HepG2 (cell line): ENCODE results near the gene PRKACB. TPM values are rescaled to one million over a fixed set of nuclear protein-coding genes. Genes with fewer than 3 reads are reported as not detected.

ENCODE experiments used
- HNRNPK ChIP-seq: fragments of 200-400 bp; formaldehyde crosslinking; IDR thresholded peaks from 2 replicates; pipeline ENCODE4 v1.6.1; 2018; ENCODE audit warnings: low read length, low read depth, moderate library complexity, mild to moderate bottlenecking; ENCODE audit not compliant: poor library complexity, severe bottlenecking
- JDP2 ChIP-seq: sonication (generic); formaldehyde crosslinking; IDR thresholded peaks from 2 replicates; pipeline ENCODE4 v1.8.1; 2022; ENCODE audit warnings: missing genetic modification reagents, borderline replicate concordance
- LCORL ChIP-seq, 2 experiments: fragments of 450-650 bp in 1 of 2; sonication (generic) in 1 of 2; formaldehyde crosslinking in 1 of 2; IDR thresholded peaks; 2 replicates each; pipeline versions ENCODE4 v1.5.0 to v1.6.1; 2017 to 2020; ENCODE audit warnings: antibody characterized with exemption in 1 of 2, missing genetic modification reagents in 1 of 2
- MAFG ChIP-seq: sonication (generic); formaldehyde crosslinking; IDR thresholded peaks from 2 replicates; pipeline ENCODE4 v1.5.1; 2020; ENCODE audit warnings: mild to moderate bottlenecking, missing genetic modification reagents
- MXD4 ChIP-seq: IDR thresholded peaks from 2 replicates; pipeline ENCODE4 v1.6.1; 2016; ENCODE audit warnings: mild to moderate bottlenecking, missing biosample characterization, missing genetic modification reagents
- PCBP2 ChIP-seq: fragments of 200-400 bp; formaldehyde crosslinking; optimal IDR thresholded peaks from 2 replicates; pipeline ENCODE3; 2018; ENCODE audit warnings: low read length, low read depth; ENCODE audit not compliant: poor library complexity, severe bottlenecking
- PPARG ChIP-seq: conservative IDR thresholded peaks from 2 replicates; pipeline ENCODE4 v1.6.1; 2016; ENCODE audit warnings: missing biosample characterization, missing genetic modification reagents
- RFX5 ChIP-seq: IDR thresholded peaks from 2 replicates; pipeline ENCODE4 v1.6.1; 2011; ENCODE audit warnings: low read depth, low read length, improper control_type of control experiment
- RXRB ChIP-seq: IDR thresholded peaks from 2 replicates; pipeline ENCODE4 v1.6.1; 2016; ENCODE audit warnings: borderline replicate concordance, missing genetic modification reagents, missing compliant biosample characterization
- SRY ChIP-seq: sonication (generic); formaldehyde crosslinking; IDR thresholded peaks from 2 replicates; pipeline ENCODE4 v1.8.0; 2022; ENCODE audit warnings: mild to moderate bottlenecking, missing genetic modification reagents
- TBX3 ChIP-seq: fragments of 450-650 bp; IDR thresholded peaks from 2 replicates; pipeline ENCODE4 v1.6.1; 2017; ENCODE audit warnings: antibody characterized with exemption, mild to moderate bottlenecking, inconsistent platforms, borderline replicate concordance
- U2AF2 ChIP-seq: fragments of 200-400 bp; formaldehyde crosslinking; IDR thresholded peaks from 2 replicates; pipeline ENCODE4 v1.6.1; 2017; ENCODE audit warnings: low read depth, mild to moderate bottlenecking, low read length
- ZBTB21 ChIP-seq: sonication (generic); formaldehyde crosslinking; IDR thresholded peaks from 2 replicates; pipeline ENCODE4 v1.4.0; 2020; ENCODE audit warnings: missing genetic modification reagents
- ZMYM4 ChIP-seq: sonication (generic); formaldehyde crosslinking; IDR thresholded peaks from 2 replicates; pipeline ENCODE4 v1.8.1; 2023; ENCODE audit warnings: mild to moderate bottlenecking, missing genetic modification reagents
- ZNF10 ChIP-seq: sonication (generic); formaldehyde crosslinking; IDR thresholded peaks from 2 replicates; pipeline ENCODE4 v1.4.0; 2020; ENCODE audit warnings: mild to moderate bottlenecking, low read depth, missing genetic modification reagents, borderline replicate concordance
- ZNF12 ChIP-seq: sonication (generic); formaldehyde crosslinking; IDR thresholded peaks from 2 replicates; pipeline ENCODE4 v1.5.0; 2020; ENCODE audit warnings: missing genetic modification reagents
- ZNF331 ChIP-seq: sonication (generic); formaldehyde crosslinking; IDR thresholded peaks from 2 replicates; pipeline ENCODE4 v1.4.0; 2020; ENCODE audit warnings: missing genetic modification reagents
- ZNF354B ChIP-seq: sonication (generic); formaldehyde crosslinking; IDR thresholded peaks from 2 replicates; pipeline ENCODE4 v1.8.0; 2022; ENCODE audit warnings: mild to moderate bottlenecking, missing genetic modification reagents
- ZNF441 ChIP-seq: sonication (generic); formaldehyde crosslinking; IDR thresholded peaks from 2 replicates; pipeline ENCODE4 v1.7.0; 2021; ENCODE audit warnings: missing genetic modification reagents, borderline replicate concordance
- ZNF614 ChIP-seq: IDR thresholded peaks from 2 replicates; pipeline ENCODE4 v1.6.1; 2018; ENCODE audit warnings: missing biosample characterization, missing genetic modification reagents, inconsistent platforms, borderline replicate concordance
- ZNF766 ChIP-seq: sonication (generic); formaldehyde crosslinking; IDR thresholded peaks from 2 replicates; pipeline ENCODE4 v1.5.0; 2020; ENCODE audit warnings: missing genetic modification reagents, borderline replicate concordance
- polyA plus RNA-seq, 8 experiments: library from polyadenylated mRNA; depleted of rRNA in 3 of 8; stranded (reverse) in 7 of 8; unstranded in 1 of 8; fragments of >200 nt; fragmentation: Illumina TruSeq in 4 of 8; extraction: Trizol in 4 of 8; gene quantifications; 2 replicates each; pipeline versions ENCODE4 v1.2.1 to v1.2.3, GENCODE V29; 2011 to 2016; ENCODE audit warnings: low read depth in 4 of 8, missing spikeins in 1 of 8, mixed read lengths in 1 of 8; ENCODE audit not compliant: insufficient read depth in 1 of 8
- total RNA-seq, 5 experiments: library from RNA; depleted of rRNA; stranded (reverse); fragments of >200 nt; fragmentation: Illumina TruSeq; extraction: Trizol; gene quantifications; 2 replicates each; pipeline ENCODE4 v1.2.3, GENCODE V29; 2016; ENCODE audit warnings: low read depth in 1 of 5
- TF ChIP-seq, protein P1 (sequence below): sonication (generic); formaldehyde crosslinking; IDR thresholded peaks from 2 replicates; pipeline ENCODE4 v1.4.0; 2020; ENCODE audit warnings: mild to moderate bottlenecking, missing genetic modification reagents
- TF ChIP-seq, protein P2 (sequence below): sonication (generic); formaldehyde crosslinking; conservative IDR thresholded peaks from 2 replicates; pipeline ENCODE4 v1.4.0; 2020; ENCODE audit warnings: missing genetic modification reagents

PRKACB gene
- total and polyA plus RNA-seq, 2 of the 13 experiments (the other 11 are each of a cell fraction or from before 2014, with no cell fraction given): 3.5 to 5.8 TPM

DNA sequence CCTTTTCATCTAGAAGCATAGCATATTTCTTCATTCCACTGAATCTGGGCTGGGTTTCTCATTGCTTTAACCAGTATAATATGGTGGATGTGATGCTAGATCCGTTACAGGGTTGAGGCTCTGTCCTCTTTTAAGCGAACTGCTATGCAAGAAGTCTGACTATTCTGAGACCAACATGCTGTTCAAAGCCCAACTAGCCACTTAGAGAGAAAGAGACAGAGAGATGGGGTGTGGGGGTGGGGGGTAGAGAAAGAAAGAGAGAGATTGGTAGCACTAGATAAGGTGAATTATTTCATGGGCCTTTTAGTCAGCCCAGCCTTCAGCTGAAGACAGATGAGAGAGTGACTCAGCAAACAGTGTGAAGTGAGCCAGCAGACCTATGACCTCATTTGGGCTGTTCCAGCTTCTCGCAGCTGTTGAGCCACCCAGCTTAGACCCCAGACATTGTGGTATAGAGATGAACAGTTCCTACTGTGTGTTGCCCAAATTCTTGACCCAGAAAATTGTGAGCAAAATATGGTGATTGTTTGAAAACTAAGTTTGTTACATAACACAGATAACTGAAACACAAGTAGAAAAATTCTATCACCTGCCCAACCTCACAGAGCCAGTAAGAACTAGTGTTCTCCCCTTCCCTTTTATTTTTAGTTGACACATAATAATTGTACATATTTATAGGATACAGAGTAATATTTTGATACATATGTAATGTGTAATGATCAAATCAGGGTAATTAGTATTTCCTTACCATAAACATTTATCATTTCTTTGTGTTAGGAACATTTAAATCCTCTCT is 40.7 kb upstream of the PRKACB start (continued):
- TF ChIP-seq ZNF614 (no peak), ZMYM4 (CRISPR knock-in tag) (0 out of 2 replicates have a peak, but pooled peaks have one; percentile 21), JDP2 (no peak), ZNF331 (0 out of 2 replicates have a peak, but pooled peaks have one; percentile 27), TBX3 (no peak), HNRNPK (peak; percentile 53), ZNF12 (CRISPR knock-in tag) (no peak), ZNF354B (CRISPR knock-in tag) (no peak), PCBP2 (no peak), RXRB (0 out of 2 replicates have a peak, but pooled peaks have one; percentile 23), ZNF766 (CRISPR knock-in tag) (no peak), ZBTB21 (CRISPR knock-in tag) (0 out of 2 replicates have a peak, but pooled peaks have one; percentile 27), RFX5 (no peak), U2AF2 (no peak), ZNF441 (CRISPR knock-in tag) (no peak), MXD4 (no peak), MAFG (CRISPR knock-in tag) (peak; percentile 62; the same call in 1 of the 2 replicates), PPARG (CRISPR knock-in tag) (peak; percentile 55; the same call in 1 of the 2 replicates), SRY (CRISPR knock-in tag) (no peak), ZNF10 (CRISPR knock-in tag) (no peak), LCORL (IDR thresholded peaks at IDR 0.05) (no peak), LCORL (CRISPR knock-in tag; IDR thresholded peaks at IDR 0.05) (no peak)
- TF ChIP-seq, protein P1, sequence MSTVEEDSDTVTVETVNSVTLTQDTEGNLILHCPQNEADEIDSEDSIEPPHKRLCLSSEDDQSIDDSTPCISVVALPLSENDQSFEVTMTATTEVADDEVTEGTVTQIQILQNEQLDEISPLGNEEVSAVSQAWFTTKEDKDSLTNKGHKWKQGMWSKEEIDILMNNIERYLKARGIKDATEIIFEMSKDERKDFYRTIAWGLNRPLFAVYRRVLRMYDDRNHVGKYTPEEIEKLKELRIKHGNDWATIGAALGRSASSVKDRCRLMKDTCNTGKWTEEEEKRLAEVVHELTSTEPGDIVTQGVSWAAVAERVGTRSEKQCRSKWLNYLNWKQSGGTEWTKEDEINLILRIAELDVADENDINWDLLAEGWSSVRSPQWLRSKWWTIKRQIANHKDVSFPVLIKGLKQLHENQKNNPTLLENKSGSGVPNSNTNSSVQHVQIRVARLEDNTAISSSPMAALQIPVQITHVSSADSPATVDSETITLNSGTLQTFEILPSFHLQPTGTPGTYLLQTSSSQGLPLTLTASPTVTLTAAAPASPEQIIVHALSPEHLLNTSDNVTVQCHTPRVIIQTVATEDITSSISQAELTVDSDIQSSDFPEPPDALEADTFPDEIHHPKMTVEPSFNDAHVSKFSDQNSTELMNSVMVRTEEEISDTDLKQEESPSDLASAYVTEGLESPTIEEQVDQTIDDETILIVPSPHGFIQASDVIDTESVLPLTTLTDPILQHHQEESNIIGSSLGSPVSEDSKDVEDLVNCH (CRISPR knock-in tag): no peak
- TF ChIP-seq, protein P2, sequence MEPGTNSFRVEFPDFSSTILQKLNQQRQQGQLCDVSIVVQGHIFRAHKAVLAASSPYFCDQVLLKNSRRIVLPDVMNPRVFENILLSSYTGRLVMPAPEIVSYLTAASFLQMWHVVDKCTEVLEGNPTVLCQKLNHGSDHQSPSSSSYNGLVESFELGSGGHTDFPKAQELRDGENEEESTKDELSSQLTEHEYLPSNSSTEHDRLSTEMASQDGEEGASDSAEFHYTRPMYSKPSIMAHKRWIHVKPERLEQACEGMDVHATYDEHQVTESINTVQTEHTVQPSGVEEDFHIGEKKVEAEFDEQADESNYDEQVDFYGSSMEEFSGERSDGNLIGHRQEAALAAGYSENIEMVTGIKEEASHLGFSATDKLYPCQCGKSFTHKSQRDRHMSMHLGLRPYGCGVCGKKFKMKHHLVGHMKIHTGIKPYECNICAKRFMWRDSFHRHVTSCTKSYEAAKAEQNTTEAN (CRISPR knock-in tag): no peak
